Endothelial cell of umbilical vein (primary cell): ENCODE data around the gene SLC8A1. TPM values are rescaled to one million over a fixed set of nuclear protein-coding genes. Genes with fewer than 3 reads are reported as not detected.

ENCODE experiments used
- BruUV-seq: library from RNA; stranded (reverse); fragments of 400-500 nt; replicated peaks from 2 replicates; lab custom pipeline; 2021; lab: Mats Ljungman, UMichigan
- CTCF ChIA-PET: fragments of 300-600, 350-600 bp; sonication (Branson Sonifier 250); formaldehyde crosslinking; loops from one replicate; lab custom pipeline; 2021; ENCODE audit warnings: antibody characterized with exemption, inconsistent platforms; lab: Charles Lee
- POLR2A ChIA-PET: fragments of 300-600, 350-600 bp; sonication (Branson Sonifier 250); formaldehyde crosslinking; loops from one replicate; lab custom pipeline; 2021; ENCODE audit warnings: antibody characterized with exemption, inconsistent platforms; lab: Charles Lee
- DNase-seq: peaks from one replicate; pipeline ENCODE4 v3.0.0-alpha.2; 2011; ENCODE audit warnings: low read depth, low spot score
- FAIRE-seq: peaks from 2 replicates; lab custom pipeline; 2011; peaks lifted over from hg19 to GRCh38; lab: Jason Lieb, UNC
- H2AFZ ChIP-seq: 2 replicates; pipeline ENCODE4 v1.6.0; 2012; ENCODE audit warnings: low read depth, low read length, control low read depth, inconsistent platforms
- H3K27ac ChIP-seq: 2 replicates; pipeline ENCODE4 v1.5.1; 2011; ENCODE audit warnings: low read depth, mild to moderate bottlenecking, control low read depth, low read length, moderate library complexity; ENCODE audit not compliant: insufficient read depth
- H3K27me3 ChIP-seq, 2 experiments: 2 replicates each; pipeline versions ENCODE4 v1.6.0 to v1.6.1; 2011; ENCODE audit warnings: low read length in 2 of 2, mixed read lengths in 1 of 2; ENCODE audit not compliant: control insufficient read depth in 2 of 2, insufficient read depth in 2 of 2
- H3K36me3 ChIP-seq, 2 experiments: 2 replicates in 1 of 2; 3 replicates in 1 of 2; pipeline ENCODE4 v1.5.1; 2011; ENCODE audit warnings: low read length in 2 of 2, mild to moderate bottlenecking in 1 of 2, moderate library complexity in 1 of 2; ENCODE audit not compliant: control insufficient read depth in 2 of 2, insufficient read depth in 2 of 2; ENCODE audit errors: extremely low read depth in 1 of 2
- H3K4me1 ChIP-seq: 3 replicates; pipeline ENCODE4 v1.5.1; 2011; ENCODE audit warnings: mild to moderate bottlenecking, low read length; ENCODE audit not compliant: control insufficient read depth, insufficient read depth; ENCODE audit errors: extremely low read depth
- H3K4me2 ChIP-seq: 2 replicates; pipeline ENCODE4 v1.6.1; 2011; ENCODE audit warnings: low read length, control low read depth, mixed read lengths; ENCODE audit not compliant: insufficient read depth
- H3K4me3 ChIP-seq, 3 experiments: fragments of 200-600 bp in 1 of 3; sonication (generic), shearing (Covaris generic) in 1 of 3; replicated peaks in 1 of 3; 2 replicates each; pipeline ENCODE4 v1.5.1; 2011 to 2016; ENCODE audit warnings: control low read depth in 3 of 3, low read length in 3 of 3, mild to moderate bottlenecking in 2 of 3, inconsistent platforms in 1 of 3, low read depth in 1 of 3, moderate library complexity in 1 of 3; ENCODE audit not compliant: insufficient read depth in 1 of 3
- H3K79me2 ChIP-seq: 2 replicates; pipeline ENCODE4 v1.6.0; 2012; ENCODE audit warnings: low read length, inconsistent platforms; ENCODE audit not compliant: control insufficient read depth, insufficient read depth
- H3K9ac ChIP-seq: replicated peaks from 2 replicates; pipeline ENCODE3; 2011; ENCODE audit warnings: low read length, control low read depth; ENCODE audit not compliant: insufficient read depth; ENCODE audit errors: extremely low read depth
- H3K9me1 ChIP-seq: replicated peaks from 3 replicates; pipeline ENCODE4 v1.6.0; 2011; ENCODE audit warnings: mild to moderate bottlenecking, low read length; ENCODE audit not compliant: control insufficient read depth, insufficient read depth; ENCODE audit errors: extremely low read depth
- H3K9me3 ChIP-seq: replicated peaks from 2 replicates; pipeline ENCODE4 v1.5.1; 2012; ENCODE audit warnings: low read length, inconsistent platforms; ENCODE audit not compliant: control insufficient read depth, insufficient read depth
- H4K20me1 ChIP-seq: replicated peaks from 2 replicates; pipeline ENCODE3; 2011; ENCODE audit warnings: mild to moderate bottlenecking, low read length; ENCODE audit not compliant: control insufficient read depth, insufficient read depth; ENCODE audit errors: extremely low read depth
- FOS ChIP-seq: IDR thresholded peaks from 2 replicates; pipeline ENCODE4 v1.6.1; 2011; ENCODE audit warnings: mild to moderate bottlenecking, low read length, moderate library complexity, borderline replicate concordance; ENCODE audit not compliant: insufficient read depth
- GATA2 ChIP-seq: IDR thresholded peaks from 2 replicates; pipeline ENCODE4 v1.7.0; 2011; ENCODE audit warnings: low read depth, mild to moderate bottlenecking, moderate library complexity, mixed read lengths, low read length; ENCODE audit not compliant: insufficient read length, insufficient read depth
- JUN ChIP-seq: IDR thresholded peaks from 2 replicates; pipeline ENCODE4 v1.6.1; 2011; ENCODE audit warnings: borderline replicate concordance, low read depth; ENCODE audit not compliant: insufficient read length, insufficient read depth
- MYC ChIP-seq: IDR thresholded peaks from one replicate; pipeline ENCODE4 v1.6.1; 2011; ENCODE audit warnings: mild to moderate bottlenecking, low read depth, low read length
- POLR2A ChIP-seq: IDR thresholded peaks from 2 replicates; pipeline ENCODE4 v1.6.1; 2012; ENCODE audit warnings: low read depth, mild to moderate bottlenecking, control low read depth, low read length
- POLR2AphosphoS5 ChIP-seq: IDR thresholded peaks from 2 replicates; pipeline ENCODE4 v1.6.1; 2012; ENCODE audit warnings: low read depth, mild to moderate bottlenecking, control low read depth, low read length, moderate library complexity; ENCODE audit not compliant: insufficient read depth
- dilution Hi-C: fragments of 300-500 bp; cut with MboI; formaldehyde crosslinking; loops from one replicate; pipeline ENCODE4 v1.15.0; 2019; ENCODE audit warnings: low sequenced_read_pairs; ENCODE audit not compliant: extremely low pct_ligation_motif_present
- intact Hi-C: fragments of 100-400 bp; cut with micrococcal nuclease; formaldehyde crosslinking; loops from one replicate; pipeline ENCODE4 v1.10.0; 2022
- polyA plus RNA-seq, 4 experiments: library from polyadenylated mRNA; depleted of rRNA in 3 of 4; stranded (reverse) in 3 of 4; unstranded in 1 of 4; fragments of >200 nt; gene quantifications; 2 replicates each; pipeline versions ENCODE4 v1.2.1 to v1.2.3, GENCODE V29; 2011 to 2012; ENCODE audit warnings: missing spikeins in 1 of 4
- total RNA-seq: library from RNA; stranded (reverse); gene quantifications from 2 replicates; pipeline ENCODE4 v1.2.3, GENCODE V29; 2021
- TF ChIP-seq, protein P1 (sequence below): IDR thresholded peaks from 2 replicates; pipeline ENCODE4 v1.6.1; 2011; ENCODE audit not compliant: insufficient read depth, insufficient read length
- TF ChIP-seq, protein P2 (sequence below), 2 donors: IDR thresholded peaks; 1 replicate in 1 of 2; 2 replicates in 1 of 2; pipeline ENCODE4 v1.5.1; 2011; ENCODE audit warnings: low read length in 2 of 2, mild to moderate bottlenecking in 2 of 2, moderate library complexity in 2 of 2, control low read depth in 1 of 2, inconsistent platforms in 1 of 2, low read depth in 1 of 2; ENCODE audit not compliant: insufficient read depth in 1 of 2; ENCODE audit errors: extremely low read depth in 1 of 2

Gene SLC8A1
- total and polyA plus RNA-seq, 2 donors (not counting 3 experiments of a cell fraction or from before 2014, with no cell fraction given): 0.19 to 1.8 TPM

DNA sequence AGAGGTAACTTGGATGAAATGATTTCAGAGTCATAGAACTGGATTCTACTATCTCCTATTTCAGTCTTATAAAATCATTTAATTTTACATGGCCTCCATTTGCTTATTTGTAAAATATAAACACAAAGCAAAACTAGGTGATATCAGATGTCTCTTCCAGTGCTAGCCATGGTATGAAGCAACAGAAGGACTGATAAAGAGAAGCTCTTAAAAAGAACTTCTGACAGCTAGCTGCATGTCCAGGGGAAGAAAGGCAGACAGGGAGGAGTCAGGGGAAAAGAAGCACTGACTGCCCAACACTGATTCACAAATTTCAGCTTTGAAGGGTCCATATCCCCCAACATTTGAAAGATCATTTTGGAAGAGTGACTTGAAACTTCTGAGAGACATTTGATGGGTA is 6.4 kb downstream of the SLC8A1 start:
- ChIA-PET POLR2A (no interaction called here), CTCF (interaction anchor here (0.5 kb wide), 1 partner anchor 67 kb away, joined by 5 read pairs; no protein-coding TSS in a partner anchor)
- BruUV-seq: no TSS peak
- Histone ChIP-seq H3K4me1 (peaks cover 2% of the 10 kb centered on the region), H3K9me3 (no peaks in the 10 kb centered on the region), H2AFZ (no peak overlapping the region), H3K79me2 (no peaks in the 10 kb centered on the region), H3K27me3 (no peaks in the 10 kb centered on the region), H3K4me2 (no peak overlapping the region), H3K27ac (no peak overlapping the region), H3K36me3 (no peaks in the 10 kb centered on the region), H4K20me1 (no peaks in the 10 kb centered on the region), H3K9me1 (no peaks in the 10 kb centered on the region), H3K9ac (no peak overlapping the region), H3K4me3 (no peak overlapping the region)
- intact Hi-C loops: no loop called here
- no peak for TF ChIP-seq JUN
- no peak for TF ChIP-seq POLR2AphosphoS5
- TF ChIP-seq, protein P1, sequence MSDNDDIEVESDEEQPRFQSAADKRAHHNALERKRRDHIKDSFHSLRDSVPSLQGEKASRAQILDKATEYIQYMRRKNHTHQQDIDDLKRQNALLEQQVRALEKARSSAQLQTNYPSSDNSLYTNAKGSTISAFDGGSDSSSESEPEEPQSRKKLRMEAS: no peak
- TF ChIP-seq, protein P2, sequence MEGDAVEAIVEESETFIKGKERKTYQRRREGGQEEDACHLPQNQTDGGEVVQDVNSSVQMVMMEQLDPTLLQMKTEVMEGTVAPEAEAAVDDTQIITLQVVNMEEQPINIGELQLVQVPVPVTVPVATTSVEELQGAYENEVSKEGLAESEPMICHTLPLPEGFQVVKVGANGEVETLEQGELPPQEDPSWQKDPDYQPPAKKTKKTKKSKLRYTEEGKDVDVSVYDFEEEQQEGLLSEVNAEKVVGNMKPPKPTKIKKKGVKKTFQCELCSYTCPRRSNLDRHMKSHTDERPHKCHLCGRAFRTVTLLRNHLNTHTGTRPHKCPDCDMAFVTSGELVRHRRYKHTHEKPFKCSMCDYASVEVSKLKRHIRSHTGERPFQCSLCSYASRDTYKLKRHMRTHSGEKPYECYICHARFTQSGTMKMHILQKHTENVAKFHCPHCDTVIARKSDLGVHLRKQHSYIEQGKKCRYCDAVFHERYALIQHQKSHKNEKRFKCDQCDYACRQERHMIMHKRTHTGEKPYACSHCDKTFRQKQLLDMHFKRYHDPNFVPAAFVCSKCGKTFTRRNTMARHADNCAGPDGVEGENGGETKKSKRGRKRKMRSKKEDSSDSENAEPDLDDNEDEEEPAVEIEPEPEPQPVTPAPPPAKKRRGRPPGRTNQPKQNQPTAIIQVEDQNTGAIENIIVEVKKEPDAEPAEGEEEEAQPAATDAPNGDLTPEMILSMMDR (IDR thresholded peaks at IDR 0.05; ENCODE audit: extremely low read depth in 1 of 2, insufficient read depth in 1 of 2, low read depth in 1 of 2, low read length in 2 of 2): no peak
- no peak for TF ChIP-seq POLR2A
- TF ChIP-seq GATA2: no peak
- TF ChIP-seq MYC: no peak
- no peak for TF ChIP-seq FOS
- dilution Hi-C loops: no loop called here
- DNase-seq (no peak), FAIRE-seq (no peak)
